LNCaP clone FGC (cell line): Measurements from ENCODE around the gene MRTO4.

Source experiments
- DNase-seq: peaks from one replicate; pipeline ENCODE4 v3.0.0-alpha.2; 2011; ENCODE audit warnings: low read depth
- H3K4me3 ChIP-seq: 2 replicates; pipeline ENCODE4 v1.5.1; 2011; ENCODE audit warnings: mild to moderate bottlenecking, low read depth, low read length, control low read depth
- CTCF ChIP-seq: IDR thresholded peaks from 2 replicates; pipeline ENCODE4 v1.5.1; 2012; ENCODE audit warnings: mild to moderate bottlenecking; ENCODE audit not compliant: control insufficient read depth, insufficient read depth; ENCODE audit errors: extremely low read depth

MRTO4 gene

GRCh38 chr1:19251305-19252196 lies at the start of gene MRTO4, which contains the start of gene EMC1:
MRTO4 (plus strand) TSS chr1:19251805; CDS start chr1:19251836, 31 bp downstream.
EMC1 (minus strand) TSS chr1:19251524; CDS start chr1:19251509, 15 bp downstream.
- peak within 1 kb of the TSS; percentile 90 for H3K4me3 ChIP-seq
- TF ChIP-seq CTCF: no peak
- DNase-seq: no peak

GRCh38 chr1:19202396-19202795 lies 49.2 kb upstream of the MRTO4 start:
- no peak for TF ChIP-seq CTCF
- H3K4me3 ChIP-seq: no peak overlapping the region
- DNase-seq: no peak

GRCh38 chr1:19203440-19203839 lies 48.2 kb upstream of the MRTO4 start:
- TF ChIP-seq CTCF: no peak
- no peak overlapping the region for H3K4me3 ChIP-seq
- peak; percentile 92 for DNase-seq

GRCh38 chr1:19204446-19205266 lies 46.9 kb upstream of the MRTO4 start:
- DNase-seq: no peak
- no peak for TF ChIP-seq CTCF
- H3K4me3 ChIP-seq: no peak overlapping the region

- TF ChIP-seq CTCF: no peak
- no peak overlapping the region for H3K4me3 ChIP-seq
- DNase-seq: no peak
These were observed 46.2 kb upstream of the MRTO4 start for GRCh38 chr1:19205403-19205802.

- DNase-seq: no peak
- no peak for TF ChIP-seq CTCF
- no peak overlapping the region for H3K4me3 ChIP-seq
These were observed 45.8 kb upstream of the MRTO4 start for GRCh38 chr1:19205845-19206244.
